Activated CD8-positive, alpha-beta T cell treated with anti-CD3 and anti-CD28 coated beads, Interleukin-2, amount 10 ng/mL, durations not matched to agents 7 days and 5 days (primary cell): Measurements from ENCODE around the gene PITHD1. TPM values are rescaled to one million over a fixed set of nuclear protein-coding genes. Genes with fewer than 3 reads are reported as not detected.
A peak's percentile ranks its signal among the peaks of the same experiment; 100 is the strongest.
"Not testable (repeated sequence)": the region's sequence is repeated elsewhere in the genome, so short reads cannot be mapped to it uniquely, and the experiment has no call there.

Source experiments
- ATAC-seq: fragments of 150-1000 bp; cut with Tn5 transposase; one replicate; pipeline ENCODE4 v1.10.0; 2021; ENCODE audit warnings: moderate library complexity
- CTCF ChIA-PET: fragments of 350-600 bp; sonication (Branson Sonifier 250); formaldehyde crosslinking; loops from one replicate; lab custom pipeline; 2021; ENCODE audit warnings: antibody characterized with exemption; lab: Charles Lee
- POLR2A ChIA-PET: fragments of 350-600 bp; sonication (Branson Sonifier 250); formaldehyde crosslinking; loops from one replicate; lab custom pipeline; 2021; ENCODE audit warnings: antibody characterized with exemption; lab: Charles Lee
- DNase-seq: peaks from one replicate; pipeline ENCODE4 v3.0.0-alpha.2; 2020
- H3K27ac Mint-ChIP-seq: one replicate; pipeline ENCODE4 v1.8.0; 2021; ENCODE audit warnings: mild to moderate bottlenecking, mixed read lengths
- H3K27me3 Mint-ChIP-seq: one replicate; pipeline ENCODE4 v1.8.0; 2021; ENCODE audit warnings: low read depth, mixed read lengths
- H3K36me3 Mint-ChIP-seq: one replicate; pipeline ENCODE4 v1.8.0; 2021; ENCODE audit warnings: low read depth, mixed read lengths
- H3K4me1 Mint-ChIP-seq: one replicate; pipeline ENCODE4 v1.8.0; 2021; ENCODE audit warnings: low read depth, mixed read lengths
- H3K4me3 Mint-ChIP-seq: one replicate; pipeline ENCODE4 v1.8.0; 2021; ENCODE audit warnings: mild to moderate bottlenecking, mixed read lengths
- H3K9me3 Mint-ChIP-seq: one replicate; pipeline ENCODE4 v1.8.0; 2022; ENCODE audit warnings: mixed read lengths; ENCODE audit not compliant: insufficient read depth
- total RNA-seq, 2 experiments: library from RNA; stranded (reverse); gene quantifications; one replicate each; pipeline ENCODE4 v1.2.3, GENCODE V29; 2021

PITHD1 gene
- total RNA-seq: 10 to 100 TPM; 62.3 to 67.9 TPM

- CTCF ChIA-PET: interaction anchor here (1.1 to 3.2 kb wide), 8 partner anchors 24 to 281 kb away, joined by 3 to 23 read pairs (median 4); no protein-coding TSS in a partner anchor
- H3K4me1 Mint-ChIP-seq: peaks cover 51% of the 10 kb centered on the region
- no peaks in the 10 kb centered on the region for H3K9me3 Mint-ChIP-seq
- POLR2A ChIA-PET: interaction anchor here (0.9 to 3.3 kb wide), 8 partner anchors 10 to 181 kb away, joined by 3 to 25 read pairs (median 7); partner anchors contain the start of genes ELOA, GALE, LYPLA2 and PNRC2
- H3K27ac Mint-ChIP-seq: peak within 1 kb of the TSS; percentile 94
- no peaks in the 10 kb centered on the region for H3K27me3 Mint-ChIP-seq
- DNase-seq: peak; percentile 86
- peak; percentile 90 for ATAC-seq
- peaks cover 13% of the 10 kb centered on the region for H3K36me3 Mint-ChIP-seq
- peak within 1 kb of the TSS; percentile 84 for H3K4me3 Mint-ChIP-seq
These were observed at the start of gene PITHD1 for GRCh38 chr1:23777979-23778814. TSS of gene PITHD1 (plus strand) at chr1:23778418. CDS start at chr1:23778516, 98 bp downstream.

GRCh38 chr1:23732363-23733224 is 45.6 kb upstream of the PITHD1 start:
- H3K4me1 Mint-ChIP-seq: peaks cover 7% of the 10 kb centered on the region
- no peaks in the 10 kb centered on the region for H3K36me3 Mint-ChIP-seq
- no peaks in the 10 kb centered on the region for H3K27me3 Mint-ChIP-seq
- DNase-seq: no peak
- ATAC-seq: no peak
- no peak overlapping the region for H3K4me3 Mint-ChIP-seq
- POLR2A ChIA-PET: no interaction called here
- H3K27ac Mint-ChIP-seq: no peak overlapping the region
- CTCF ChIA-PET: interaction anchor here (1.3 kb wide), 1 partner anchor 41 kb away, joined by 3 read pairs; the partner anchor contains the start of gene RPL11
- H3K9me3 Mint-ChIP-seq: no peaks in the 10 kb centered on the region

- CTCF ChIA-PET, H3K4me3 Mint-ChIP-seq, H3K27me3 Mint-ChIP-seq, H3K36me3 Mint-ChIP-seq, H3K27ac Mint-ChIP-seq, ATAC-seq, H3K9me3 Mint-ChIP-seq, H3K4me1 Mint-ChIP-seq, DNase-seq: not testable (repeated sequence)
- POLR2A ChIA-PET: interaction anchor here (2.0 kb wide), 1 partner anchor 11 kb away, joined by 9 read pairs; the partner anchor contains the start of gene ELOA
These were observed 44.9 kb upstream of the PITHD1 start for GRCh38 chr1:23733281-23733680.

DNA sequence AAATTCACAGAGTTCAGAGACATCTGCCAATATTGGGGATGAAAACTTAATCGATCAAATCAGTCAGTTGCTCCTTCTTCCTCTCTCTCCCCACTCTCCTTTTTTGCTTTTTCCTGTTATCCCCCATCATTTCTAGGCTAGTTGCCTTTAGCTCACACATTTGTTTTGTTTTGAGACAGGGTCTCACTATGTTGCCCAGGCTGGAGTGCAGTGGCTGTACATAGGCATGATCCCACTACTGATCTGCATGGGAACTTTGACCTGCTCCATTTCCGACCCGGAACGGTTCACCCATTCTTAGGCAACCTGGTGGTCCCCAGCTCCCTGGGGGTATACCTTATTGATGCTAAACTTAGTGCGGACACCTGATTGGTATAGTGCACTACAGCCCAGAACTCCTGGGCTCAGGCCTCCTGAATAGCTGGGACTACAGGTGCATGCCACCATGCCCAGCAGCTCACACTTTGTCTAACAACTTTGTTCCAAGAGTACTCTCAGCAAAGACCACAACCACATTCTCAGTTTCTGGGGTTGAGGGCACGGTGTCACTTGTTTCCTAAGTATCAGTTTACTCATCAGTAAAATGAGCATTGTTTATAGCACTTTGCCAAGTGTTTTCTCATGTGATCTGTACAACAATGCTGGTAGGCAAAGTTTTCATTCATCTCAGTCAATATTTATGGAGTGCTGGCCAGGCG is 41.6 kb upstream of the PITHD1 start:
- Mint-ChIP-seq H3K9me3 (no peaks in the 10 kb centered on the region), H3K36me3 (no peaks in the 10 kb centered on the region), H3K4me3 (no peak overlapping the region), H3K4me1 (peaks cover 7% of the 10 kb centered on the region), H3K27me3 (no peaks in the 10 kb centered on the region), H3K27ac (no peak overlapping the region)
- ChIA-PET CTCF (interaction anchor here (1.0 kb wide), 1 partner anchor 192 kb away, joined by 3 read pairs; no protein-coding TSS in a partner anchor), POLR2A (interaction anchor here (1.2 to 1.3 kb wide), 2 partner anchors 36 to 45 kb away, joined by 3 to 5 read pairs; partner anchors contain the start of gene RPL11)
- DNase-seq (no peak), ATAC-seq (no peak)

DNA sequence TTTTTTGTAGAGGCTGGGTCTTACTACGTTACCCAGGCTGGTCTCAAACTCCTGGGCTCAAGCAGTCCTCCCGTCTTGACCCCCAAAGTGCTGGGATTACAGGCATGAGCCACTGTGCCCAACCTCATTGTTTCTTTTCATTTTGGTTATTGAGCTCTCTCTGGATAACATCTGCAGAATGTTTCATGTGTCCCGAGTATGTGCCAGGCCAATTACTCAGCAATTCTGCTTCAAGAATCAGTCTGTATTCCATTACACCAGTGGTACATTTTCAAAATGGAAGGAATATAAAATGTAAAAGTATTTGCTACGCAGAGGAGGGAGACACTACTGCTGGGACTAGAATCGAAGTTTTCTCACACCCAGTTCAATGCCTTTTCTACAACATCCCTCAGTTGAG is 36.6 kb upstream of the PITHD1 start:
- H3K27me3 Mint-ChIP-seq: no peaks in the 10 kb centered on the region
- no peak overlapping the region for H3K27ac Mint-ChIP-seq
- H3K36me3 Mint-ChIP-seq: peaks cover 9% of the 10 kb centered on the region
- H3K4me1 Mint-ChIP-seq: peaks cover 32% of the 10 kb centered on the region
- POLR2A ChIA-PET: no interaction called here
- no peak overlapping the region for H3K4me3 Mint-ChIP-seq
- ATAC-seq: no peak
- CTCF ChIA-PET: no interaction called here
- no peak for DNase-seq
- no peaks in the 10 kb centered on the region for H3K9me3 Mint-ChIP-seq

DNA sequence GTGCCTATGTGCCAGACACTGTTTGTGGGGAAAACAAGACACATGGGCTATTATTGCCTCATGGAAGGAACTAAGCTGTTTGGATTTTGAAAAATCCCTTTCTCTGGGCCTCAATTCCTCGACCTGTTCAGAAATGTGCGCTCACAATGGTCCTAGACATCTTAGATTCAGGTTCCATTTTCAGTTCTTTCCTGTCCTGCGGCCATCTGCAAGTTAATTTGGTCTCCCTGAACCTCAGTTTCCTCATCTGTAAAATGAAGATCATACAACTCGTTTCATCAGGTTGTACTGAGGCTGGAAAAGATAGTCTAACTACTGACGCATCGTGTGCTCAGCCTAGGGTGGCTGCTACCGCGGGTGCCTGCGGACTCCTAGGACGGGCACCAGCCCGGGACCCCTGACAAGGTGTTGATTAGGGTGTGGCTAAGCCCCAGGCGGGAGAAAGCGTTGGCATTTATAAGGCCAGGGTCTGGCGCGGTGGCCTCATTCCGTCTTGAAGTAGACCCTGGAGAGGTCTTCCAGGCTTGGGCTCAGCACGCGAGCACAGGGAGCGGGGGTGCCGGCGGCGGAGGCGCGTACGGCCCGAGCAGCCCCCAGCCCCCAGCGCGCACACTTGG is 35.4 kb upstream of the PITHD1 start:
- peak overlapping the region; percentile 86 for H3K4me3 Mint-ChIP-seq

GRCh38 chr1:23743287-23744152 is 34.7 kb upstream of the PITHD1 start, which contains the start of gene ELOA:
TSS of gene ELOA (plus strand) at chr1:23743471. CDS start at chr1:23743504, 33 bp downstream.
- H3K4me1 Mint-ChIP-seq: peaks cover 46% of the 10 kb centered on the region
- H3K4me3 Mint-ChIP-seq: peak within 1 kb of the TSS; percentile 93
- peaks cover 19% of the 10 kb centered on the region for H3K36me3 Mint-ChIP-seq
- H3K9me3 Mint-ChIP-seq: no peaks in the 10 kb centered on the region
- POLR2A ChIA-PET: interaction anchor here (0.6 to 2.8 kb wide), 8 partner anchors 9 to 216 kb away, joined by 3 to 16 read pairs (median 7); partner anchors contain the start of genes PITHD1, PNRC2 and RPL11
- CTCF ChIA-PET: interaction anchor here (0.7 to 4.0 kb wide), 10 partner anchors 11 to 246 kb away, joined by 3 to 28 read pairs (median 3); partner anchors contain the start of gene RPL11
- H3K27me3 Mint-ChIP-seq: no peaks in the 10 kb centered on the region
- DNase-seq (peak; percentile 85), ATAC-seq (peak; percentile 94)
- H3K27ac Mint-ChIP-seq: peak within 1 kb of the TSS; percentile 90

More for the DNA sequence above, 35.4 kb upstream of the PITHD1 start:
- peak; percentile 36 for ATAC-seq
- DNase-seq: peak; percentile 39
- H3K4me1 Mint-ChIP-seq: peaks cover 38% of the 10 kb centered on the region
- peaks cover 17% of the 10 kb centered on the region for H3K36me3 Mint-ChIP-seq
- no peaks in the 10 kb centered on the region for H3K9me3 Mint-ChIP-seq
- no peaks in the 10 kb centered on the region for H3K27me3 Mint-ChIP-seq
- ChIA-PET POLR2A (interaction anchor here (1.0 to 2.8 kb wide), 6 partner anchors 8 to 216 kb away, joined by 4 to 16 read pairs (median 10); partner anchors contain the start of genes PITHD1, PNRC2 and RPL11), CTCF (interaction anchor here (0.9 to 4.0 kb wide), 5 partner anchors 29 to 245 kb away, joined by 3 to 28 read pairs (median 8); partner anchors contain the start of gene RPL11)
- peak overlapping the region; percentile 90 for H3K27ac Mint-ChIP-seq

DNA sequence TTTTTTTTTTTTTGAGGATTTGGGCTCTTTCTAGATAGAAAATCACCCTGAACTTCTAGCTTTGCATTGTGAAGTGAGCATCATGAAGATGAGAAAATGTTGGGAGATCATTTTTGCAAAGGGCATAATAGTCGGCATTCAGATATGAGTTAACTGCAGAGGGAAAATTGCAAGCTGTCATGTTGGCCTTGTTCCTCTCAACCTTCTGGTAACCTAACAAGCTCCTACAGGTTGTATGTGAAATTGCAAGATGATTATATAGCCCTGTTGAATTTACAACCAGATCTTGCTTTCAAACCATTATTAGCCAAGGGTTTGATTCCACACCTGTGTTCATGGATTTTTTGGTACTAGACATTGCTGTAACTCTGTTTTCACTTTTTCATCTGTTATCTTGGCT is 32.7 kb upstream of the PITHD1 start:
- ChIA-PET CTCF (interaction anchor here (0.8 to 4.0 kb wide), 14 partner anchors 8 to 408 kb away, joined by 3 to 28 read pairs (median 4); partner anchors contain the start of gene RPL11), POLR2A (interaction anchor here (0.6 to 2.8 kb wide), 4 partner anchors 11 to 184 kb away, joined by 3 to 9 read pairs (median 5); partner anchors contain the start of gene RPL11)
- no peak for ATAC-seq
- Mint-ChIP-seq H3K9me3 (no peaks in the 10 kb centered on the region), H3K27me3 (no peaks in the 10 kb centered on the region), H3K4me1 (peaks cover 48% of the 10 kb centered on the region), H3K36me3 (peaks cover 27% of the 10 kb centered on the region), H3K4me3 (peak overlapping the region; percentile 93), H3K27ac (peak overlapping the region; percentile 28)
- no peak for DNase-seq

DNA sequence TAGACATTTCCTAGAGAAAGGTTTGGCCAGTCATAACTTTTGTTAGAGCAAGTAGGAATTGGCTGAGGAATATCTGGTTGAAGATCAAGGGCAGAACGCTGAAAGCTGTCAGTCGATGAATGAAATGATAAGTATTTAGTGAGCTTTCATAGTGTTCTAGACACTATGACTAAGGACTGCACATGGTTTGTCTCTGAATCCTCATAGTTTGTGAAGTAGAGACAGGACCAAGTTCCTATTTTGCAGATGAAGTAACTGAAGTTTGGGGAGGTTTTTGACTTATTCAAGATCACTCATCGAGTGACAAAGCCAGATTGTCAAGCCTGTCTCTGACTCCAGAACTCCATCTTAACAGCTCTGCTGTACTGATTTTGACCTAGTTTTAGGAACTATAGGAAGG is 30.2 kb upstream of the PITHD1 start:
- POLR2A ChIA-PET: no interaction called here

More for the DNA sequence above, 30.2 kb upstream of the PITHD1 start:
- no peak for ATAC-seq
- Mint-ChIP-seq H3K36me3 (peaks cover 44% of the 10 kb centered on the region), H3K27me3 (no peaks in the 10 kb centered on the region), H3K4me3 (no peak overlapping the region), H3K4me1 (peaks cover 38% of the 10 kb centered on the region), H3K27ac (no peak overlapping the region), H3K9me3 (no peaks in the 10 kb centered on the region)
- DNase-seq: no peak
- CTCF ChIA-PET: interaction anchor here (0.8 to 2.5 kb wide), 4 partner anchors 8 to 250 kb away, joined by 3 to 6 read pairs (median 3); partner anchors contain the start of gene PITHD1
